ENCODE results near the gene BTLA.

The BTLA gene

DNA sequence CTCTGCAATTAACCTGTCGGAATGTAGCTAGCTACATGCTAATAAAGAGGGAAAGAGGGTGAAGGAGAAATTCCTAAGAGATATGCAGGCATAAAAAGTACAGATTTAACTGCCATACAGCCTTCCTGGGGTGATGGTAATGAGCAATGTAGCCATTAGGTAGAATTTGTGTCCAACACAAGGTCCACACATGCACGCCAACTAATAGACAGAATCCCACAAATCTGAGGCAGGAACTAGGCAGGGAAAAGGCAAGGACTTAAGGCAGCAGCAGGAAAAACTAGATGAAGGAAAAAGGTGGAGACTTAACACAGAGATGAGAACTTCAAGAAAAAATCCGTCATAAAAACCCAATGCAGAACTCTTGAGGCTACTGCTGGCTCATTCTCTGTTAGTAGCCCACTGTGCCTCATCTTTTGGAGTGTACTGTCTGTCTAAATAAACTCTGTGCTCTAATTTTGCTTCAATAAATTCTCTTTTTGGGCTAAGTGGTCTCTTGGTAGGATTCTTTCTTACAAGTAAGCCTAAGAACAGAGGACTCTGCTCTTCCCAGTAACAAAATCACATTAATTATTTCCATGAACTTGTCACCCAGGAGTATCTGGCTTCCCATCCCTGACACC is 81.5 kb downstream of the BTLA start:
- no peak overlapping the region for H3K4me3 ChIP-seq (ENCODE audit: low read length)
- no peaks in the 10 kb centered on the region for H3K4me1 ChIP-seq (ENCODE audit: insufficient read depth, low read length)
- H2AFZ ChIP-seq (ENCODE audit: low read depth, low read length): no peak overlapping the region
- no peaks in the 10 kb centered on the region for H3K27me3 ChIP-seq (ENCODE audit: insufficient read depth, low read length)
- no peaks in the 10 kb centered on the region for H3K9me3 ChIP-seq (ENCODE audit: low read length)
- H3K36me3 ChIP-seq (ENCODE audit: insufficient read depth, low read length): no peaks in the 10 kb centered on the region

DNA sequence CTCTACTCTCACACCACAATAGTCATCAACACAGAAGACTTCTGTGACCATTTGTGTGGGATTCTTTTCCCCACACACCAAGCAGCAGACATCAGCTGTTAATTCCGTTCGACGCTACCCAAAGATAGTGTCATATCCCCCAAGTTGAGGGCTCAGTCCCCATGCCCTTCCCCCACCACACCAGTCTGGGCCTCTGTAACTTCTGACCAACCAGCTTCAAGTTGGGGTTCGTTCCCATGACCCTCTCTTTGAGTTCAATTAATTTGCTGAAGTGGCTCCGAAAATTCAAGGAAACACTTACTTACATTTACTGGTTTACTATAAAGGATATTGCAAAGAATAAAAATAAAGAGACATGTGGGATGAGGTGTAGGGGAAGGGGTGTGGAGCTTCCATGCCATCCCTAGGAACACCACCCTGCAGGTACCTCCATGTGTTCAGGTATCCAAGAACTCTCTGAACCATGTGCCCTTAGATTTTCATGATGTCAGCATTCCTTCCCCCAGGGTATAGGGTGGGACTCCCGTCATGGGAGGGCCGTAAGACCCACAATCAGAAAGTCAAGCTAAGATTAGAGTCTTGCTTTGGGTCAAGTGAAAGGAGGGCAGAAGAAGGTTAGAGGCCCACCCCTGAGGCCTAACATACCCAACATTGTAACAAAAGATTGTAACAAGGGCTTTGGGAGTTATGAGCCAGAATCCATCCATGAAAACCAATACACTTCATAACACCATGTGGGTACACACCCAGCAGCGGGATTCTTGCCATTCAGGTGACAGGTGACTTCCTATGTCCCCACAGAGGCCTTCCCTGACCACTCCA is 82.7 kb downstream of the BTLA start:
- Histone ChIP-seq H3K9me3 (ENCODE audit: low read length) (no peaks in the 10 kb centered on the region), H3K4me1 (ENCODE audit: insufficient read depth, low read length) (no peaks in the 10 kb centered on the region), H3K36me3 (ENCODE audit: insufficient read depth, low read length) (no peaks in the 10 kb centered on the region), H3K27me3 (ENCODE audit: insufficient read depth, low read length) (no peaks in the 10 kb centered on the region), H2AFZ (ENCODE audit: low read depth, low read length) (no peak overlapping the region), H3K4me3 (ENCODE audit: low read length) (no peak overlapping the region)

DNA sequence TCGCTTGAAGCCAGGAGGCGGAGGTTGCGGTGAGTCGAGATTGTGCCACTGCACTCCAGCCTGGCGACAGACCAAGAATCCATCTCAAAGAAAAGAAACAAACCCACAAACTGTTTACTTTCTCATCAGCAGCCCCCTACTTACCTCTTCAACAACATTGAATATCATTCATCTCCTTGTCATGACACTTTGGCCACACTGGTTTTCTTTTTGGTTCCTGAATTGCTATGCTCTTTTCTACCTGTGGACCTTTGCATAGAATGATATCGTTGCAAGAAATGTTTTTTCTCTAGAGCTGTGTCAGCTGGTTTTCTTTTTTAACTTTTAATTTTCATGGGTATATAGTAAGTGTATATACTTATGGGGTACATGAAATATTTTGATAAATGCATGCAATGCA is 83.9 kb downstream of the BTLA start:
- Histone ChIP-seq H3K4me1 (ENCODE audit: insufficient read depth, low read length) (no peaks in the 10 kb centered on the region), H3K36me3 (ENCODE audit: insufficient read depth, low read length) (no peaks in the 10 kb centered on the region), H3K4me3 (ENCODE audit: low read length) (no peak overlapping the region), H3K9me3 (ENCODE audit: low read length) (no peaks in the 10 kb centered on the region), H3K27me3 (ENCODE audit: insufficient read depth, low read length) (no peaks in the 10 kb centered on the region), H2AFZ (ENCODE audit: low read depth, low read length) (no peak overlapping the region)

Measured in neuron (in vitro differentiated cells).